COLO668 (cell line): ENCODE results near the gene PGLYRP4.

ENCODE experiments used
- DNase-seq: peaks from one replicate; lab custom pipeline; 2025; ENCODE audit not compliant: unreplicated experiment; lab: John Stamatoyannopoulos, UW

Gene PGLYRP4

DNA sequence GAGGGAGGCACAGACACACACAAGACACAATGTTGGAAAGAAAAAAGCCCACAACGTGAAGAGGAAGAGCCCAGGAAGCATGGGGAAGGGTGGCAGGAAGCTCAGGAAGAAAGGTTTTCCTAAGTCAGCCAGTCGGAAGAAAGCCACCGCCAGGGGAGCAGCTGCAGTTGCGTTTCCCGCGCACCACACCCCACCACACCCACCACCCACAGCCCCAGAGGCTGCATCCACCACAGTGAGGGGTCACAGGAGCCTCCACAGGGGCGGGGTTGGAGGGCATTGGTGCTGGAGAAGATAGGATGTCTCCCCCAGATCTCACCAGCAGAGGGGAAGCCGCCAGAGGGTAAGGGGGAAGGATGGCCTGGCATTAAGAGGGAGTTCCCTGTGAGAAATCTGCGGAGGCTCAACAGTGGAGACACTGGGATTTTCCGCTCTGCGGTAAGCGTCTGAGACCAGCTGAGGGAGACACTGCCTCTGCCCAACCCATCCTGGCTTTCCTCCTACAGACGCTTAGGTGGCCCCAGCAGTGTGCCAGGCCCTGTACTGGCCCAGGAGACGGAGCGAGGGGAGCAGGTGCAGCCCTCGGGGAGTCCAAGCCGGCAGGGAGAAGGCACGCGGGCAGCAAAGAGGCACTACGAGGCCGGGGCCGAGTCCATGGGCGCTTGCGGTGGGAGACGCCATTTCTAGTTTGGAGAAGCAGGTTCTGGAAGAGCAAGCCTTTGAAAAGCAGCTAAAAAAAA lies 55.7 kb downstream of the PGLYRP4 start:
- DNase-seq = no peak

- no peak for DNase-seq
Observed at GRCh38 chr1:153292185-153292584, 56.5 kb downstream of the PGLYRP4 start.

DNA sequence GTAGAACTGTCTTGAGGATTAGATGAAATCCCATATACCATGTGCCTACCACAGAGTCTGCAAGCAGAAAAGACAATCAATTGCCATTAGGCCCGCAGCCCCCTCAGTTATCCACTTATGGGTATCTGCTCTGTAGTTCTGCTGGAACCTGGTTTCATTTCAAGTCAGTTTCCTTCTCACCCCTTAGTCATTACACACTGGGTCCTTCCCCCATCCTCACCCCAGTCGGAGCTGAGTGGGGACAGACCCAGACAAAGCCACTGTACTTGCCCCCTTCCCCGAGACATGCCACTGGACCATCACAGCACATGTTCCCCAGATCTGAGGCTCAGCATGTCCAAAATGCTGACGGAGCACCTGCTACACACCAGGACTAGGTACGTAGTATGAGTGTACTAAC lies 57.1 kb downstream of the PGLYRP4 start:
- DNase-seq = no peak

DNA sequence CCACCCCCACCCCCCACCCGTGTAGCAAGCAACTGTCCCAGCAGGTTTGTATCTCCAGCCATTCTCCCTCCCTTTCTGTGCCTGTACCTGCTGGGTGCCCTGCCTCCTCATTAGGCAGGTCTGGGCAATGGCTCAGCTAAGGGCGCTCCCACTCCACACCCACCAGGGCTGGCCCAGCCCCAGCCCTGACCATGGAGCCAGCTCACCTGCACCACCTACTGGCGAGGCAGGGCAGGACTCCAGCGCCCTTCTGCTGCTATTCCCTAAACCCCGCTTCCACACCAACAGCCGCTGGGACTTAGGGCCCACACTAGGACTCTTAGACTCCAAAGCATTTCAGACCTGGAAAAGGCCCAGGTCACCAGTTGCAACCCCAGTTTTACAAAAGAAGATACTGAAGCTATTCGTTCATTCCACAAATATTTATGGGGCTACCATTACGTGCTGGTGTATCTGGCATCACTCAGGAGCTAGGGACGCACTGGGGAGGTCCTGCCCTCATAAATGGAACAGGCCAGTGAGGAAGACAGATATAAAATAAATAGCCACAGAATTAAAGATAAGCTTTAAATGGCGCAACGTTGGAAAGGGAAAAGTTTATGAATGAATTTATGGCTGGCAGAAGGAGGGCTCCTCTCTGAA lies 59.9 kb downstream of the PGLYRP4 start:
- DNase-seq = peak; percentile 20
